SK-N-SH (cell line): Measurements from ENCODE around the gene GOLGA8B. TPM values are rescaled to one million over a fixed set of nuclear protein-coding genes. Genes with fewer than 3 reads are reported as not detected.

Source experiments
- CTCF ChIA-PET: fragments of 300-600, 350-600 bp; formaldehyde crosslinking; extraction: SDS; loops from one replicate; lab custom pipeline; 2021; lab: Yijun Ruan, JAX
- POLR2A ChIA-PET: fragments of 350-600 bp; sonication (Branson Sonifier 250); formaldehyde crosslinking; extraction: SDS; loops from one replicate; lab custom pipeline; 2020; ENCODE audit warnings: antibody characterized with exemption, inconsistent platforms; lab: Yijun Ruan, JAX
- DNase-seq: peaks from one replicate; pipeline ENCODE4 v3.0.0; 2012
- H2AFZ ChIP-seq: fragments of 200-600 bp; sonication (generic); 2 replicates; pipeline ENCODE4 v1.8.1; 2016; ENCODE audit warnings: antibody characterized with exemption, mild to moderate bottlenecking, low read depth
- H3F3A ChIP-seq: fragments of 200-600 bp; sonication (generic); replicated peaks from 2 replicates; pipeline ENCODE3; 2016; ENCODE audit warnings: antibody characterized with exemption, mild to moderate bottlenecking; ENCODE audit not compliant: insufficient read depth
- H3K27ac ChIP-seq, 2 experiments: fragments of 200-500 bp in 1 of 2; fragments of 200-600 bp in 1 of 2; sonication (Bioruptor generic) in 1 of 2; sonication (generic), shearing (Covaris generic) in 1 of 2; 2 replicates each; pipeline versions ENCODE4 v1.5.1 to v1.6.1; 2014 to 2016; ENCODE audit warnings: low read depth in 2 of 2, inconsistent platforms in 1 of 2, low read length in 1 of 2, mild to moderate bottlenecking in 1 of 2, mixed read lengths in 1 of 2
- H3K27me3 ChIP-seq: fragments of 200-600 bp; sonication (generic), shearing (Covaris generic); 2 replicates; pipeline ENCODE4 v1.6.1; 2016; ENCODE audit warnings: mixed run types; ENCODE audit not compliant: insufficient read depth
- H3K36me3 ChIP-seq, 2 experiments: fragments of 200-500 bp in 1 of 2; fragments of 200-600 bp in 1 of 2; sonication (Bioruptor generic) in 1 of 2; sonication (generic) in 1 of 2; replicated peaks in 1 of 2; 2 replicates each; pipeline versions ENCODE3 to v1.5.1; 2014 to 2016; ENCODE audit warnings: low read length in 1 of 2, mild to moderate bottlenecking in 1 of 2; ENCODE audit not compliant: insufficient read depth in 2 of 2, control insufficient read depth in 1 of 2
- H3K4me1 ChIP-seq, 2 experiments: fragments of 200-500 bp in 1 of 2; fragments of 200-600 bp in 1 of 2; sonication (Bioruptor generic) in 1 of 2; sonication (generic), shearing (Covaris generic) in 1 of 2; 2 replicates each; pipeline versions ENCODE4 v1.5.1 to v1.6.1; 2014 to 2016; ENCODE audit warnings: low read depth in 1 of 2, low read length in 1 of 2, mixed run types in 1 of 2; ENCODE audit not compliant: insufficient read depth in 2 of 2, control insufficient read depth in 1 of 2
- H3K4me2 ChIP-seq: fragments of 200-600 bp; sonication (generic), shearing (Covaris generic); 2 replicates; pipeline ENCODE4 v1.6.1; 2017; ENCODE audit warnings: mixed run types
- H3K4me3 ChIP-seq, 2 experiments: fragments of 200-500 bp in 1 of 2; fragments of 200-600 bp in 1 of 2; sonication (Bioruptor generic) in 1 of 2; sonication (generic), shearing (Covaris generic) in 1 of 2; 2 replicates each; pipeline versions ENCODE4 v1.5.1 to v1.8.1; 2014 to 2016; ENCODE audit warnings: low read depth in 2 of 2, inconsistent platforms in 1 of 2, low read length in 1 of 2, mild to moderate bottlenecking in 1 of 2, mixed read lengths in 1 of 2, moderate library complexity in 1 of 2
- H3K79me2 ChIP-seq: fragments of 200-600 bp; sonication (generic); 2 replicates; pipeline ENCODE4 v1.8.1; 2017; ENCODE audit warnings: mild to moderate bottlenecking; ENCODE audit not compliant: insufficient read depth
- H3K9ac ChIP-seq: fragments of 200-600 bp; sonication (generic); 2 replicates; pipeline ENCODE4 v1.6.1; 2017; ENCODE audit warnings: mixed run types
- H3K9me2 ChIP-seq: fragments of 200-600 bp; sonication (generic); 2 replicates; pipeline ENCODE4 v1.6.1; 2017; ENCODE audit warnings: mixed run types
- H3K9me3 ChIP-seq: fragments of 200-600 bp; sonication (generic); 2 replicates; pipeline ENCODE4 v1.6.1; 2017; ENCODE audit warnings: mixed run types, mild to moderate bottlenecking, moderate library complexity
- H4K20me1 ChIP-seq: fragments of 200-600 bp; sonication (generic); 2 replicates; pipeline ENCODE4 v1.6.1; 2017; ENCODE audit warnings: mild to moderate bottlenecking, mixed run types; ENCODE audit not compliant: insufficient read depth
- CHD2 ChIP-seq: fragments of 150-350 bp; IDR thresholded peaks from 2 replicates; pipeline ENCODE4 v1.6.1; 2018; ENCODE audit warnings: low read length; ENCODE audit not compliant: partially characterized antibody
- CTCF ChIP-seq: fragments of 200-600 bp; sonication (generic); IDR thresholded peaks from 2 replicates; pipeline ENCODE4 v1.6.1; 2017; ENCODE audit warnings: antibody characterized with exemption, mild to moderate bottlenecking, moderate library complexity
- ELF1 ChIP-seq: IDR thresholded peaks from 2 replicates; pipeline ENCODE4 v1.4.0; 2012
- FOSL2 ChIP-seq: IDR thresholded peaks from 2 replicates; pipeline ENCODE4 v1.4.0; 2012; ENCODE audit warnings: low read depth, mild to moderate bottlenecking, moderate library complexity, borderline replicate concordance
- FOXJ3 ChIP-seq: sonication (generic); formaldehyde crosslinking; IDR thresholded peaks from 2 replicates; pipeline ENCODE4 v1.5.1; 2020; ENCODE audit warnings: mild to moderate bottlenecking, missing genetic modification reagents
- GATA2 ChIP-seq: sonication (generic); formaldehyde crosslinking; IDR thresholded peaks from 2 replicates; pipeline ENCODE4 v1.5.0; 2020; ENCODE audit warnings: mild to moderate bottlenecking, missing genetic modification reagents
- IRF3 ChIP-seq: fragments of 150-350 bp; IDR thresholded peaks from 2 replicates; pipeline ENCODE4 v1.6.1; 2016; ENCODE audit warnings: mild to moderate bottlenecking, low read depth, low read length
- MEF2A ChIP-seq: IDR thresholded peaks from 2 replicates; pipeline ENCODE4 v1.4.0; 2012; ENCODE audit warnings: low read depth, borderline replicate concordance
- NRF1 ChIP-seq: IDR thresholded peaks from 2 replicates; pipeline ENCODE4 v1.6.1; 2012; ENCODE audit warnings: low read depth, mild to moderate bottlenecking, low read length
- PBX3 ChIP-seq: IDR thresholded peaks from 2 replicates; pipeline ENCODE4; 2012
- RXRA ChIP-seq: IDR thresholded peaks from 2 replicates; pipeline ENCODE4 v1.4.0; 2012; ENCODE audit warnings: low read depth, mild to moderate bottlenecking, borderline replicate concordance
- TAF1 ChIP-seq: IDR thresholded peaks from 2 replicates; pipeline ENCODE4 v1.6.1; 2012; ENCODE audit warnings: low read depth, mild to moderate bottlenecking, low read length, moderate library complexity, borderline replicate concordance
- TEAD4 ChIP-seq: IDR thresholded peaks from 2 replicates; pipeline ENCODE4 v1.4.0; 2012; ENCODE audit warnings: mild to moderate bottlenecking, borderline replicate concordance; ENCODE audit not compliant: insufficient read depth
- USF1 ChIP-seq: IDR thresholded peaks from 2 replicates; pipeline ENCODE4 v1.4.0; 2012; ENCODE audit warnings: low read depth, borderline replicate concordance
- USF2 ChIP-seq: fragments of 150-350 bp; IDR thresholded peaks from 2 replicates; pipeline ENCODE4 v1.6.1; 2017; ENCODE audit warnings: antibody characterized with exemption, low read length, low read depth, borderline replicate concordance
- polyA plus RNA-seq, 3 experiments: library from polyadenylated mRNA; depleted of rRNA; stranded (reverse); fragments of >200 nt; gene quantifications; 2 replicates each; pipeline ENCODE4 v1.2.3, GENCODE V29; 2012

Gene GOLGA8B
- polyA plus RNA-seq, 1 of the 3 experiments (the other 2 are of a cell fraction), result 96.6 TPM

- no peak overlapping the region for H2AFZ ChIP-seq
- POLR2A ChIA-PET, result no interaction called here
- no peaks in the 10 kb centered on the region for H3K36me3 ChIP-seq
- no peak overlapping the region for H3K4me2 ChIP-seq
- H3K9me3 ChIP-seq, result no peaks in the 10 kb centered on the region
- no peak overlapping the region for H3K9ac ChIP-seq
- H3K27me3 ChIP-seq, result no peaks in the 10 kb centered on the region
- CTCF ChIA-PET, result no interaction called here
- no peaks in the 10 kb centered on the region for H4K20me1 ChIP-seq
- peak overlapping the region in 1 of 2 experiments; percentile 91; a peak in 1 of 4 replicates for H3K27ac ChIP-seq
- no peaks in the 10 kb centered on the region for H3F3A ChIP-seq
- H3K9me2 ChIP-seq, result no peaks in the 10 kb centered on the region
- DNase-seq, result no peak
- no peak overlapping the region for H3K4me3 ChIP-seq
- H3K79me2 ChIP-seq, result no peaks in the 10 kb centered on the region
- TF ChIP-seq ELF1 (no peak), USF1 (no peak), FOSL2 (no peak), IRF3 (no peak), USF2 (no peak), MEF2A (no peak), TEAD4 (no peak), GATA2 (no peak), NRF1 (no peak), CHD2 (no peak), RXRA (no peak), CTCF (no peak), PBX3 (no peak), FOXJ3 (CRISPR knock-in tag) (no peak), TAF1 (no peak)
- H3K4me1 ChIP-seq, result peaks cover 4 to 32% of the 10 kb centered on the region in 2 experiments; a peak in 2 of 4 replicates
These were observed 24.4 kb upstream of the GOLGA8B start for GRCh38 chr15:34607832-34608231.
